HepG2 (cell line): Measurements from ENCODE around the gene SAPCD1. TPM values are rescaled to one million over a fixed set of nuclear protein-coding genes. Genes with fewer than 3 reads are reported as not detected.

Experiments
- ARNT ChIP-seq: fragments of 450-650 bp; IDR thresholded peaks from 2 replicates; pipeline ENCODE4 v1.6.1; 2017
- ARNT2 ChIP-seq: sonication (generic); formaldehyde crosslinking; IDR thresholded peaks from 2 replicates; pipeline ENCODE4 v1.8.0; 2022; ENCODE audit warnings: mild to moderate bottlenecking, low read depth, missing genetic modification reagents, moderate library complexity
- FOSL1 ChIP-seq: sonication (generic); formaldehyde crosslinking; IDR thresholded peaks from 2 replicates; pipeline ENCODE4 v1.9.0; 2021; ENCODE audit warnings: missing genetic modification reagents, borderline replicate concordance
- HMG20B ChIP-seq: conservative IDR thresholded peaks from 2 replicates; pipeline ENCODE4 v1.6.1; 2016; ENCODE audit warnings: missing genetic modification reagents, missing compliant biosample characterization
- HNRNPH1 ChIP-seq: fragments of 200-400 bp; formaldehyde crosslinking; optimal IDR thresholded peaks from 2 replicates; pipeline ENCODE3; 2017; ENCODE audit warnings: mild to moderate bottlenecking, low read depth, low read length
- MXI1 ChIP-seq: IDR thresholded peaks from 3 replicates; pipeline ENCODE4 v1.6.1; 2012; ENCODE audit warnings: low read depth, low read length, inconsistent platforms, borderline replicate concordance
- MYNN ChIP-seq: sonication (generic); formaldehyde crosslinking; IDR thresholded peaks from 2 replicates; pipeline ENCODE4 v1.4.0; 2020; ENCODE audit warnings: mild to moderate bottlenecking, low read depth, missing genetic modification reagents
- ZEB1 ChIP-seq: IDR thresholded peaks from 2 replicates; pipeline ENCODE4 v1.6.1; 2012; ENCODE audit warnings: mild to moderate bottlenecking, low read depth, inconsistent platforms; ENCODE audit not compliant: insufficient replicate concordance
- ZKSCAN1 ChIP-seq: fragments of 150-350 bp; IDR thresholded peaks from 2 replicates; pipeline ENCODE4 v1.6.1; 2014; ENCODE audit warnings: low read length
- ZNF12 ChIP-seq: sonication (generic); formaldehyde crosslinking; IDR thresholded peaks from 2 replicates; pipeline ENCODE4 v1.5.0; 2020; ENCODE audit warnings: missing genetic modification reagents
- ZNF136 ChIP-seq: sonication (generic); formaldehyde crosslinking; IDR thresholded peaks from 2 replicates; pipeline ENCODE4 v1.8.1; 2022; ENCODE audit warnings: low read depth, mild to moderate bottlenecking, moderate library complexity, missing genetic modification reagents
- ZNF317 ChIP-seq: sonication (generic); formaldehyde crosslinking; IDR thresholded peaks from 2 replicates; pipeline ENCODE4 v1.5.0; 2020; ENCODE audit warnings: mild to moderate bottlenecking, missing genetic modification reagents
- ZNF367 ChIP-seq: sonication (generic); formaldehyde crosslinking; IDR thresholded peaks from 2 replicates; pipeline ENCODE4 v1.4.0; 2020; ENCODE audit warnings: missing genetic modification reagents, borderline replicate concordance
- ZNF775 ChIP-seq: sonication (generic); formaldehyde crosslinking; IDR thresholded peaks from 2 replicates; pipeline ENCODE4 v1.4.0; 2020; ENCODE audit warnings: missing genetic modification reagents, mild to moderate bottlenecking, moderate library complexity, borderline replicate concordance
- ZSCAN22 ChIP-seq: sonication (generic); formaldehyde crosslinking; IDR thresholded peaks from 2 replicates; pipeline ENCODE4 v1.4.0; 2020; ENCODE audit warnings: mild to moderate bottlenecking, missing genetic modification reagents
- polyA plus RNA-seq, 8 experiments: library from polyadenylated mRNA; depleted of rRNA in 3 of 8; stranded (reverse) in 7 of 8; unstranded in 1 of 8; fragments of >200 nt; fragmentation: Illumina TruSeq in 4 of 8; extraction: Trizol in 4 of 8; gene quantifications; 2 replicates each; pipeline versions ENCODE4 v1.2.1 to v1.2.3, GENCODE V29; 2011 to 2016; ENCODE audit warnings: low read depth in 4 of 8, missing spikeins in 1 of 8, mixed read lengths in 1 of 8; ENCODE audit not compliant: insufficient read depth in 1 of 8
- total RNA-seq, 5 experiments: library from RNA; depleted of rRNA; stranded (reverse); fragments of >200 nt; fragmentation: Illumina TruSeq; extraction: Trizol; gene quantifications; 2 replicates each; pipeline ENCODE4 v1.2.3, GENCODE V29; 2016; ENCODE audit warnings: low read depth in 1 of 5
- TF ChIP-seq, protein P1 (sequence below): sonication (generic); formaldehyde crosslinking; IDR thresholded peaks from 2 replicates; pipeline ENCODE4 v1.5.0; 2020; ENCODE audit warnings: mild to moderate bottlenecking, missing genetic modification reagents
- TF ChIP-seq, protein P2 (sequence below): IDR thresholded peaks from 2 replicates; pipeline ENCODE4 v1.6.1; 2016; ENCODE audit warnings: low read depth
- TF ChIP-seq, protein P3 (sequence below): IDR thresholded peaks from 2 replicates; pipeline ENCODE4 v1.4.0; 2020; ENCODE audit warnings: mild to moderate bottlenecking, missing genetic modification reagents
- TF ChIP-seq, protein P4 (sequence below): sonication (generic); formaldehyde crosslinking; IDR thresholded peaks from 2 replicates; pipeline ENCODE4 v1.4.0; 2020; ENCODE audit warnings: mild to moderate bottlenecking, missing genetic modification reagents
- TF ChIP-seq, protein P5 (sequence below): sonication (generic); formaldehyde crosslinking; IDR thresholded peaks from 2 replicates; pipeline ENCODE4 v1.4.0; 2020; ENCODE audit warnings: missing genetic modification reagents, mild to moderate bottlenecking, borderline replicate concordance

SAPCD1 gene
- total and polyA plus RNA-seq, 2 of the 13 experiments (the other 11 are each of a cell fraction or from before 2014, with no cell fraction given) = 2.5 to 3.9 TPM

DNA sequence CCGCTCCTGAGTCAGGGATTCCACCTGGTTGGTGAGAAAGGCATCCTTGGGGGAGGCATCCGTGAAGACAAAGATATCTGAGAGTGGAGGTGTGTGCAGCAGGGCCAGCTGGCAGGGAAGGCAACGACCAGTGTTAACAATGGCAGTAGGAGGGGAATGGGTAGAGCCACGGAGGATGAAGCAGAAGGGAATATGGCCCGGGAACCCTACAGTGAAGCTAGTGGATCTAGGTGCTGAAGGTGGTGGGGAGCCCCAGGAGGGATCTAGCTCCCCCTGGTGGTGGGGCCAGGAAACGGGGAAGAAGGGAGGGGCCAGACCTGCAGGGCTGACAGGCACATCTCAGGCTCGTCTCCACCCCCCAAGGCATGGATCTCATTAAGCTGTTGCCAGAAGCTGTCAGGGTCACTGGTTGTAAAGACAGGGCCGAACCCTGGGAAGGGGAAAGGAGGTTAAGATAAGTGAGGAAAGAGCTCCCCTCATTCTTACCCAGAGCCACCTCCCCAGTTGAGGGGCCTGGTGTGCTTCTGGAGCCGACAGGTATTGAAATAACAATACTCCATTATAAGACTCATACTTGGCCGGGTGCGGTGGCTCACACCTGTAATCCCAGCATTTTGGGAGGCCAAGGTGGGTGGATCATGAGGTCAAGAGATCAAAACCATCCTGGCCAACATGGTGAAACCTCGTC is 7.4 kb downstream of the SAPCD1 start (continued):
- TF ChIP-seq, protein P1, sequence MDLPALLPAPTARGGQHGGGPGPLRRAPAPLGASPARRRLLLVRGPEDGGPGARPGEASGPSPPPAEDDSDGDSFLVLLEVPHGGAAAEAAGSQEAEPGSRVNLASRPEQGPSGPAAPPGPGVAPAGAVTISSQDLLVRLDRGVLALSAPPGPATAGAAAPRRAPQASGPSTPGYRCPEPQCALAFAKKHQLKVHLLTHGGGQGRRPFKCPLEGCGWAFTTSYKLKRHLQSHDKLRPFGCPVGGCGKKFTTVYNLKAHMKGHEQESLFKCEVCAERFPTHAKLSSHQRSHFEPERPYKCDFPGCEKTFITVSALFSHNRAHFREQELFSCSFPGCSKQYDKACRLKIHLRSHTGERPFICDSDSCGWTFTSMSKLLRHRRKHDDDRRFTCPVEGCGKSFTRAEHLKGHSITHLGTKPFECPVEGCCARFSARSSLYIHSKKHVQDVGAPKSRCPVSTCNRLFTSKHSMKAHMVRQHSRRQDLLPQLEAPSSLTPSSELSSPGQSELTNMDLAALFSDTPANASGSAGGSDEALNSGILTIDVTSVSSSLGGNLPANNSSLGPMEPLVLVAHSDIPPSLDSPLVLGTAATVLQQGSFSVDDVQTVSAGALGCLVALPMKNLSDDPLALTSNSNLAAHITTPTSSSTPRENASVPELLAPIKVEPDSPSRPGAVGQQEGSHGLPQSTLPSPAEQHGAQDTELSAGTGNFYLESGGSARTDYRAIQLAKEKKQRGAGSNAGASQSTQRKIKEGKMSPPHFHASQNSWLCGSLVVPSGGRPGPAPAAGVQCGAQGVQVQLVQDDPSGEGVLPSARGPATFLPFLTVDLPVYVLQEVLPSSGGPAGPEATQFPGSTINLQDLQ (CRISPR knock-in tag) = no peak
- no peak for TF ChIP-seq ZNF136 (CRISPR knock-in tag)
- TF ChIP-seq ZEB1 = no peak
- TF ChIP-seq, protein P2, sequence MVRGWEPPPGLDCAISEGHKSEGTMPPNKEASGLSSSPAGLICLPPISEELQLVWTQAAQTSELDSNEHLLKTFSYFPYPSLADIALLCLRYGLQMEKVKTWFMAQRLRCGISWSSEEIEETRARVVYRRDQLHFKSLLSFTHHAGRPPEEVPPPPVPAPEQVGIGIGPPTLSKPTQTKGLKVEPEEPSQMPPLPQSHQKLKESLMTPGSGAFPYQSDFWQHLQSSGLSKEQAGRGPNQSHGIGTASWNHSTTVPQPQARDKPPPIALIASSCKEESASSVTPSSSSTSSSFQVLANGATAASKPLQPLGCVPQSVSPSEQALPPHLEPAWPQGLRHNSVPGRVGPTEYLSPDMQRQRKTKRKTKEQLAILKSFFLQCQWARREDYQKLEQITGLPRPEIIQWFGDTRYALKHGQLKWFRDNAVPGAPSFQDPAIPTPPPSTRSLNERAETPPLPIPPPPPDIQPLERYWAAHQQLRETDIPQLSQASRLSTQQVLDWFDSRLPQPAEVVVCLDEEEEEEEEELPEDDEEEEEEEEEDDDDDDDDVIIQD (CRISPR knock-in tag) = peak; percentile 48; the same call in 1 of the 2 replicates
- no peak for TF ChIP-seq ZKSCAN1
- no peak for TF ChIP-seq ZNF12
- TF ChIP-seq, protein P3, sequence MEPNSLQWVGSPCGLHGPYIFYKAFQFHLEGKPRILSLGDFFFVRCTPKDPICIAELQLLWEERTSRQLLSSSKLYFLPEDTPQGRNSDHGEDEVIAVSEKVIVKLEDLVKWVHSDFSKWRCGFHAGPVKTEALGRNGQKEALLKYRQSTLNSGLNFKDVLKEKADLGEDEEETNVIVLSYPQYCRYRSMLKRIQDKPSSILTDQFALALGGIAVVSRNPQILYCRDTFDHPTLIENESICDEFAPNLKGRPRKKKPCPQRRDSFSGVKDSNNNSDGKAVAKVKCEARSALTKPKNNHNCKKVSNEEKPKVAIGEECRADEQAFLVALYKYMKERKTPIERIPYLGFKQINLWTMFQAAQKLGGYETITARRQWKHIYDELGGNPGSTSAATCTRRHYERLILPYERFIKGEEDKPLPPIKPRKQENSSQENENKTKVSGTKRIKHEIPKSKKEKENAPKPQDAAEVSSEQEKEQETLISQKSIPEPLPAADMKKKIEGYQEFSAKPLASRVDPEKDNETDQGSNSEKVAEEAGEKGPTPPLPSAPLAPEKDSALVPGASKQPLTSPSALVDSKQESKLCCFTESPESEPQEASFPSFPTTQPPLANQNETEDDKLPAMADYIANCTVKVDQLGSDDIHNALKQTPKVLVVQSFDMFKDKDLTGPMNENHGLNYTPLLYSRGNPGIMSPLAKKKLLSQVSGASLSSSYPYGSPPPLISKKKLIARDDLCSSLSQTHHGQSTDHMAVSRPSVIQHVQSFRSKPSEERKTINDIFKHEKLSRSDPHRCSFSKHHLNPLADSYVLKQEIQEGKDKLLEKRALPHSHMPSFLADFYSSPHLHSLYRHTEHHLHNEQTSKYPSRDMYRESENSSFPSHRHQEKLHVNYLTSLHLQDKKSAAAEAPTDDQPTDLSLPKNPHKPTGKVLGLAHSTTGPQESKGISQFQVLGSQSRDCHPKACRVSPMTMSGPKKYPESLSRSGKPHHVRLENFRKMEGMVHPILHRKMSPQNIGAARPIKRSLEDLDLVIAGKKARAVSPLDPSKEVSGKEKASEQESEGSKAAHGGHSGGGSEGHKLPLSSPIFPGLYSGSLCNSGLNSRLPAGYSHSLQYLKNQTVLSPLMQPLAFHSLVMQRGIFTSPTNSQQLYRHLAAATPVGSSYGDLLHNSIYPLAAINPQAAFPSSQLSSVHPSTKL (CRISPR knock-in tag) = peak; percentile 61
- TF ChIP-seq HNRNPH1 = no peak
- no peak for TF ChIP-seq HMG20B (CRISPR knock-in tag)
- TF ChIP-seq FOSL1 = no peak
- no peak for TF ChIP-seq MYNN (CRISPR knock-in tag)
- TF ChIP-seq, protein P4, sequence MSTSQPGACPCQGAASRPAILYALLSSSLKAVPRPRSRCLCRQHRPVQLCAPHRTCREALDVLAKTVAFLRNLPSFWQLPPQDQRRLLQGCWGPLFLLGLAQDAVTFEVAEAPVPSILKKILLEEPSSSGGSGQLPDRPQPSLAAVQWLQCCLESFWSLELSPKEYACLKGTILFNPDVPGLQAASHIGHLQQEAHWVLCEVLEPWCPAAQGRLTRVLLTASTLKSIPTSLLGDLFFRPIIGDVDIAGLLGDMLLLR (CRISPR knock-in tag) = no peak
- TF ChIP-seq ZNF367 (CRISPR knock-in tag) = no peak
- no peak for TF ChIP-seq ZNF317 (CRISPR knock-in tag)
- TF ChIP-seq ARNT2 = no peak
- no peak for TF ChIP-seq ARNT
- TF ChIP-seq ZNF775 (CRISPR knock-in tag) = no peak
- TF ChIP-seq, protein P5, sequence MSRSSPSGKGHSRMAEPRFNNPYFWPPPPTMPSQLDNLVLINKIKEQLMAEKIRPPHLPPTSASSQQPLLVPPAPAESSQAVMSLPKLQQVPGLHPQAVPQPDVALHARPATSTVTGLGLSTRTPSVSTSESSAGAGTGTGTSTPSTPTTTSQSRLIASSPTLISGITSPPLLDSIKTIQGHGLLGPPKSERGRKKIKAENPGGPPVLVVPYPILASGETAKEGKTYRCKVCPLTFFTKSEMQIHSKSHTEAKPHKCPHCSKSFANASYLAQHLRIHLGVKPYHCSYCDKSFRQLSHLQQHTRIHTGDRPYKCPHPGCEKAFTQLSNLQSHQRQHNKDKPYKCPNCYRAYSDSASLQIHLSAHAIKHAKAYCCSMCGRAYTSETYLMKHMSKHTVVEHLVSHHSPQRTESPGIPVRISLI (CRISPR knock-in tag) = no peak
- TF ChIP-seq MXI1 = peak; percentile 48; the same call in 1 of the 3 replicates
- TF ChIP-seq ZSCAN22 (CRISPR knock-in tag) = no peak
